Inflammatory macrophage treated with lipopolysaccharide for 4 hours (primary cell): ENCODE results near the gene LRRC3.

Experiments
- DNase-seq: peaks from one replicate; pipeline ENCODE4 v3.0.0-alpha.2; 2020

LRRC3 gene

DNA sequence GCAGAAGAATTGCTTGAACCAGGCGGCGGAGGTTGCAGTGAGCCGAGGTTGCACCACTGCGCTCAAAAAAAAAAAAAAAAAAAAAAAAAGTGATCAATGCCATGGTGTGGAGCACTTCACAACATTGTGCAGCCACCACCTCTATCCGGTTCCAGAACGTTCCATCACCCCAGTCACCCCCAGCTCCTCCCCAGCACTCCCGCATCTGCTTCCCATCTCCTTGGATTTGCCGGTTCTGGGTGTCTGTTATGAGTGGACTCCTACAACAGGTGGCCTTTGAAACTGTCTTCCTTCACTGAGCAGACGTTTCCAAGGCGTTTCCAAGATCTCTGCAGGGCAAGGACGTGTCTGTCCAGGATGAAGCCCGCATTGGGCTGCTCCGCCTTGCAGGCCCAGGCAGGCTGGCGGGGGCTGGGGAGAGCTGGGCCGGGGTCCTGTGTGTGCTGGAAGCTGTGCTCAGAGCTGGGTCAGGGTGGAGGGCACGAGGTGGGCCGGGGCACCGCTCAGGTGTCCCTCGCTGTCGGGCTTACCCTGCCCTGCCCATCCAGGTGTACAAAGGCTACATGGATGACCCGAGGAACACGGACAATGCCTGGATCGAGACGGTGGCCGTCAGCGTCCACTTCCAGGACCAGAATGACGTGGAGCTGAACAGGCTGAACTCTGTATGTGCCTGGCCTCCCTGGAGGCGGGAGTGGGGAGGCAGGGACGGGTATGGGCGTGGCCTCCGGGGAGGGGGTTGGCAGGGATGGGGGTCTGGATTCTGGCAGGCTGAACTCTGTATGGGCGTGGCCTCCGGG, 14.9 kb upstream of the LRRC3 start:
- no peak for DNase-seq

GRCh38 chr21:44441041-44441400, 14.3 kb upstream of the LRRC3 start:
- DNase-seq = no peak

GRCh38 chr21:44441581-44442265, 13.6 kb upstream of the LRRC3 start:
- no peak for DNase-seq

DNA sequence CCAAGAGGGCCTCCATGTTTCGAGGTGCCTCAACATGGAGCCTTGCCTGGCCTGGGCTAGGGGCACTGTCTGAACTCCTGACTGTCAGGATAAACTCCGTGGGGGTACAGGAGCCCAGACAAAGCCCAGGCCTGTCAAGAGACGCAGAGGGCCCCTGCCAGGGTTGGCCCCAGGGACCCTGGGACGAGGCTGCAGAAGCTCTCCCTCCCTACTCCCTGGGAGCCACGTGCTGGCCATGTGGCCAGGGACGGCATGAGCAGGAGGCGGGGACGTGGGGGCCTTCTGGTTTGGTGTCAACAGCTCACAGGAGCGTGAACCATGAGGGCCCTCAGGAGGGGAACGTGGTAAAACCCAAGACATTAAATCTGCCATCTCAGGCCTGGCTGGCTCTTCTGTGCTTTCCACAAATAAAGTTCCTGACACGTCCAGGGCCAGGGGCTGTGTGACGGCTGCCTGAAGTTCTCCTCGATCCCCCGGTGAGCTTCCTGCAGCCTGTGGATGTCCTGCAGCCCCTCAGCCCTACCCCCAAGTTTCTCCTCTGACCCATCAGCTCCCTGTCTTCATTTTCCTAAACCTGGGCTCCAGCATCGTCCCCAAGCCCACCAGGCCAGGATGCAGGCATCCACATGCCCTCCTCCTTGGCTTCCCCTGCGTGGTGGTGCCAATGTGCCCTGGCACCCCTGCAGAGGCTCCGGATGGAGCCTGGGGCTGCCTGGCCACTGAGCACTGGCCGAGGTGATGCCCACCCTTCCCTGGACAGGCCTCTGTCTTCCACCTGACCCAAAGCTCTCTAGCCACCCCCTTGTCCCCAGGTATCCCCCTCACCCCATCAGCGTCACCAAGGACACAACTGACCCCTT, 12.8 kb upstream of the LRRC3 start:
- DNase-seq = no peak

GRCh38 chr21:44443291-44443890, 11.9 kb upstream of the LRRC3 start:
- no peak for DNase-seq

GRCh38 chr21:44443891-44444285, 11.4 kb upstream of the LRRC3 start:
- no peak for DNase-seq

GRCh38 chr21:44444286-44444931, 10.9 kb upstream of the LRRC3 start:
- DNase-seq = no peak

GRCh38 chr21:44445145-44445812, 10.0 kb upstream of the LRRC3 start:
- DNase-seq = no peak

DNA sequence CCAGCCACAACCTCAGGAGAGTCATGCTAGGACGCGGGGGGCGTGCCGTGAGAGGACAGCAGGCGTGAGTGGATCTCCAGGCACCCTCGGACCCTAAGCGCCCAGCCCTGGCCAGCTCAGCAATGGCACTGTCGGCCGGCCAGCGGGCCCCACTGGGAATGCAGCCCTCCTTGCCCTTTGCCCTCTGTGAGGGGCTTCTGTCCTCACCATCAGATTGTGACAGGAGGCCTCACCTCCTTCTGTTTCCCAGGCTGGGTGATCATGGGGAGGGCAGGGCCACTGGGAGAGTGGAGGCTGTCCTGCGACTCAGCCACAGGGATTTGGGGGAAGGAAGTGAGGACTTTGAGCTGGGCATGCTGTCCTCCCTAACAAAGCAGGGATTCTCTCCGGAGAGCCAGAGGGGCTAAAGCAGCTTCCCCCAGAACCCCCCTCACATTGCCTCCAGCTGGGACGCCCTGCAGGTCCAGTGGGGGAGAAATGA, 6.6 kb upstream of the LRRC3 start:
- DNase-seq = no peak

GRCh38 chr21:44449473-44450363, 5.6 kb upstream of the LRRC3 start:
- no peak for DNase-seq

GRCh38 chr21:44450402-44450801, 4.9 kb upstream of the LRRC3 start:
- no peak for DNase-seq

GRCh38 chr21:44450999-44451398, 4.3 kb upstream of the LRRC3 start:
- DNase-seq = no peak

GRCh38 chr21:44453120-44453519, 2.2 kb upstream of the LRRC3 start:
- no peak for DNase-seq

- no peak for DNase-seq
Observed at GRCh38 chr21:44454058-44454457, 1.3 kb upstream of the LRRC3 start.

DNA sequence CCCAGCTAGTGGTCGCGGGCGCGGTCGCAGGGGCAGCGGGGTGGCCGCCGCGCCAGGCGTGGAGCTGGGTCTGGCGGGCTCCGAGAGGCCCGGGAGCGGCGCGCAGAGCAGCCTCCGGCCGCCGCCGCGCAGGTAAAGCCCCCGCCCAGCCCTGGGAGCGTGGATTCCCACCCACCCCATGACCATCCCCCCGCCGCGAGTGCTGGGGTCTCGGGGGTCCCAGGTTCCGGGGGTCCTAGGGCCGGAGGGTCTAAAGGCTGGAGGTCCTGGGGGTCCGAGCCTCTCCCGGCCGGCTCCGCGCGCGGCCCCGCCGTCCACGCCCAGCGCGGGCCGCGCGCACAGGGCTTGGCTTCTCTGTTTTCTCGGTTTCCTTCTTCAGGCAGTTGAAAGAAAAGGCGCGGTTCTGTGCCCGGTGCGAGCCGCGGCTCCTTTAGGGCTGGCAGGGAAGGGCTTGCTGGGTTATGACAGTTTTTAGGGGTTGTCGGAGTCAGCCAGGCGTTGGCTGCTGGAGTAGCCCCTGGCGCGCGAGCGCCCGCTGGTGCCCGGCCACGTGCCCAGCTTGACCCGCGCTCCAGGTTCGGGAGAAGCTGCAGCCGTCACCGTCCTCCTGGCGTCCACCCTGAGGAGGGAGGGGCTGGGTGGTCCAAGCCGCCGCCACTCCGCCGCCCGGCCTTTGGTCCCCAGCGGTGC, 359 bp downstream of the LRRC3 start:
- peak; percentile 54 for DNase-seq

GRCh38 chr21:44456214-44456914, 1.1 kb downstream of the LRRC3 start:
- DNase-seq = no peak

DNA sequence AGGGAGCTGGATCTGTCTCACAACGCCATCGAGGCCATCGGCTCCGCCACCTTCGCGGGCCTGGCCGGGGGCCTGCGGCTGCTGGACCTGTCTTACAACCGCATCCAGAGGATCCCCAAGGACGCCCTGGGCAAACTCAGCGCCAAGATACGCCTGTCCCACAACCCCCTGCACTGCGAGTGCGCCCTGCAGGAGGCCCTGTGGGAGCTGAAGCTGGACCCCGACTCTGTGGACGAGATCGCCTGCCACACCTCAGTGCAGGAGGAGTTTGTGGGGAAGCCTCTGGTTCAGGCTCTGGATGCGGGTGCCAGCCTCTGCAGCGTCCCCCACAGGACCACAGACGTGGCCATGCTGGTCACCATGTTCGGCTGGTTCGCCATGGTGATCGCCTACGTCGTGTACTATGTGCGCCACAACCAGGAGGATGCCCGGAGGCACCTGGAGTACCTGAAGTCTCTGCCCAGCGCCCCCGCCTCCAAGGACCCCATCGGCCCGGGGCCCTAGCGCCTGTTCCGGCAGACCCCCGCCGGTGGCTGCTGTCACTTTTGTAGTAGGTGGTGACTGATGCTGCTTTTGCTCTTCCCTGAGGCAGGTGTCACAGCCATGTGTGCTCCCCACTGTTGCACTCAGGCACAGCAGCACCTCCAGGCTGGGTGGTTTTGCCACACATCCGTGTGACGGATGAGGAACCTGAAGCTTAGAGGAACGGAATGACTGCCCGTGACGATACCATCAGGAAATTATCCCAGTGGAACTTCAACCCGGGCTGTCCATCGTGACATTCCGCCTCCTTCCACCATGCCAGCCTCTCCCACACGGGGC, 1.8 kb downstream of the LRRC3 start:
- no peak for DNase-seq

- DNase-seq = peak; percentile 7
Observed at GRCh38 chr21:44458971-44459711, 3.8 kb downstream of the LRRC3 start.
